ENCODE data around the gene DYDC2.

DNA sequence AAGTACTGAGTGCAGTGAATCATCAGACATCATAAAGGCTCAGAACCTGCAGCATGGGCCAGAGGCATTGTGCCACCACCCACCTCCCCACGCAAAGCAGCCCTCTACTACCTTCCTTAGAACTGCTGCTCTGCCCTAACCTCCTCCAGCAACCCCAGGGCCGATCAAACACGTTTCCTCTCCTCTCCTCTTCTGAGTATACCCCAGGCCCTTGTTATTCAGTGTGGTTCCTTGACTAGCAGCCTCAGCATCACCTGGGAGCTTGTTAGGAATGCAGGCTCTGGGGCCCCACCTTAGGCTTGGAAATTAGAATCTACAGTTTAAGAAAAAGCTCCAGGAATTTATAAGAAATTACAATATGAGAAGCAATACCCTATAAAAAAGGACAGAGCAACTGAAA lies 33.3 kb upstream of the DYDC2 start:
- no peak for TF ChIP-seq EZH2phosphoT487 (IDR thresholded peaks at IDR 0.05)
- TF ChIP-seq, protein P1, sequence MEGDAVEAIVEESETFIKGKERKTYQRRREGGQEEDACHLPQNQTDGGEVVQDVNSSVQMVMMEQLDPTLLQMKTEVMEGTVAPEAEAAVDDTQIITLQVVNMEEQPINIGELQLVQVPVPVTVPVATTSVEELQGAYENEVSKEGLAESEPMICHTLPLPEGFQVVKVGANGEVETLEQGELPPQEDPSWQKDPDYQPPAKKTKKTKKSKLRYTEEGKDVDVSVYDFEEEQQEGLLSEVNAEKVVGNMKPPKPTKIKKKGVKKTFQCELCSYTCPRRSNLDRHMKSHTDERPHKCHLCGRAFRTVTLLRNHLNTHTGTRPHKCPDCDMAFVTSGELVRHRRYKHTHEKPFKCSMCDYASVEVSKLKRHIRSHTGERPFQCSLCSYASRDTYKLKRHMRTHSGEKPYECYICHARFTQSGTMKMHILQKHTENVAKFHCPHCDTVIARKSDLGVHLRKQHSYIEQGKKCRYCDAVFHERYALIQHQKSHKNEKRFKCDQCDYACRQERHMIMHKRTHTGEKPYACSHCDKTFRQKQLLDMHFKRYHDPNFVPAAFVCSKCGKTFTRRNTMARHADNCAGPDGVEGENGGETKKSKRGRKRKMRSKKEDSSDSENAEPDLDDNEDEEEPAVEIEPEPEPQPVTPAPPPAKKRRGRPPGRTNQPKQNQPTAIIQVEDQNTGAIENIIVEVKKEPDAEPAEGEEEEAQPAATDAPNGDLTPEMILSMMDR (IDR thresholded peaks at IDR 0.05), result no peak

All from neural progenitor cell (in vitro differentiated cells).